OCI-LY1 (cell line): Measurements from ENCODE around the gene ZNF93.

Source experiments
- CTCF ChIP-seq: fragments of 200-600 bp; sonication (generic), shearing (Covaris generic); IDR thresholded peaks from 2 replicates; pipeline ENCODE4 v1.5.1; 2017; ENCODE audit warnings: mild to moderate bottlenecking, antibody characterized with exemption, low read length, moderate library complexity, mixed read lengths
- EZH2 ChIP-seq: fragments of 200-600 bp; sonication (generic), shearing (Covaris generic); IDR thresholded peaks from 2 replicates; pipeline ENCODE4 v1.8.0; 2017; ENCODE audit warnings: borderline replicate concordance, mixed run types, mild to moderate bottlenecking, antibody characterized with exemption, low read length, moderate library complexity, mixed read lengths

GRCh38 chr19:19911150-19911549, 10.4 kb downstream of the ZNF93 start:
- TF ChIP-seq CTCF (no peak), EZH2 (no peak)
